Eye (tissue), 1 donor: Measurements from ENCODE around the gene ARL17B.
A peak's percentile ranks its signal among the peaks of the same experiment; 100 is the strongest.
"Not testable (repeated sequence)": the region's sequence is repeated elsewhere in the genome, so short reads cannot be mapped to it uniquely, and the experiment has no call there.

Source experiments
- DNase-seq: peaks from one replicate; pipeline ENCODE4 v3.0.0-alpha.2; 2015

ARL17B gene

GRCh38 chr17:46287587-46287986 is 74.0 kb downstream of the ARL17B start:
- DNase-seq: not testable (repeated sequence)

- DNase-seq: peak; percentile 92
Measured at GRCh38 chr17:46286764-46287221, 74.8 kb downstream of the ARL17B start.

- not testable (repeated sequence) for DNase-seq
Measured at GRCh38 chr17:46285500-46285899, 76.1 kb downstream of the ARL17B start.

- not testable (repeated sequence) for DNase-seq
Measured at GRCh38 chr17:46284467-46284866, 77.1 kb downstream of the ARL17B start.

GRCh38 chr17:46282635-46283034 is 78.9 kb downstream of the ARL17B start:
- not testable (repeated sequence) for DNase-seq

DNA sequence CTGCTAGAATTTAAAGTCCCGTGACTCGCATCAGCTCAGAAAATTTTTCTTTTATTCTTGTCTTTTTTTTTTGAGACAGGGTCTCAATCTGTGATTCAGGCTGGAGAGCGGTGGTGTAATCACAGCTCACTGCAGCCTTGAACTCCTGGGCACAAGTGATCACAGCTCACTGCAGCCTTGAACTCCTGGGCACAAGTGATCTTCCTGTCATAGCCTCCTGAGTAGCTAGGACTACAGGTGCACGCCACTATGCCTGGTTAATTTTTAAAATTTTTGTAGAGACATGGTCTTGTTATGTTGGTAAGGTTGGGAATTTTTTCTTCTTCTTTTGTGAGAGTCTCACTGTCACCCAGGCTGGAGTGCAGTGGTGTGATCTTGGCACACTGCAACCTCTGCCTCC is 80.2 kb downstream of the ARL17B start:
- DNase-seq: not testable (repeated sequence)

DNA sequence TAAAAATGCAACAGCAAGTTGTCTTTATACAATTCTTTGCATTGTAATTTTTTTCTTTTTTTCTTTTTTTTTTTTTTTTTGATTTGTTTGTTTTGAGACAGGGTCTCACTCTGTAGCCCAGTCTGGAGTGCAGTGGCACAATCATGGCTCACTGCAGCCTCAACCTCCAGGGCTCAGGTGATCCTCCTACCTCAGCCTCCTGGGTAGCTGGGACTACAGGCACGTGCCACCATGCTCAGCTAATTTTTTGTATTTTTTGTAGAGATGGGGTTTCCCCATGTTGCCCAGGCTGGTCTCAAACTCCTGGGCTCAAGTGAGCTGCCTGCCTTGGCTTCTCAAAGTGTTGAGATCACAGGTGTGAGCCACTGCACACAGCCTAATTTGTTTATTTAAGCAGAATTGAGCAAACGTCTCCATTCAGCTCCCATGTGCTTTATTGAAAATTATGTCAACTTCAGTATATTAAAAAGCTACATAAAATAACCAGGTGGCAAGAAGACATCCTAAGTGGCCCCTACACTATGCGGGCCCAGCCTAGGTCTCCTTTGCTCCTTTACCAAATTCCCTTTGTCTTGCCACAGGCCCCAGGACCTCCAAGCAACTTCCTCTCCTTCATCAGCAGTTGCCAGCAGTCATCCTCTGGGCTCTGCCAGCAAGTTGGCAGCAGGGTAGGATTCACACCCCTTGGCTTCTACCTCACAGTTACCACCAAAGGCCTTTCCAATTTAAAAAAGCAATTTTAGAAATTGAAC is 84.7 kb downstream of the ARL17B start:
- DNase-seq: not testable (repeated sequence)

GRCh38 chr17:46274238-46274637 is 87.3 kb downstream of the ARL17B start:
- DNase-seq: no peak

GRCh38 chr17:46273541-46274236 is 87.9 kb downstream of the ARL17B start:
- DNase-seq: no peak

DNA sequence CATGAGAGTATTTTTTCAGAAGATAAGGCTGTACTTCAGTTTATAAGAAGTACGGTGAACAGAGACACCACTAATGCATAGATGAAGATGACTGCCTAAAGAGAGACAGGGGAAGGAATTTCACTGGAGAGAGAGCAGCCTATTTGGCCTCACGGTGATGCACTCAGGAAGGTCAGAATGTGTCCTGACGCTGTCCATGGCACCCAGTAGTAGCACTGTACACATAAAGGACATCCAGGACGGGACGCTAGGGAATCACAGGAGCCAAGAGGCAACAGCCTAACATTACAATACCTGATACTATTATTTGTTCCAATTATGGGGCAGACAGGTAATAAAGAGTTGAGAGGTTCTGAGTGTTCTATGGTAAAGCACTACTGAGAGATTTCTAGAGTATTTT is 91.5 kb downstream of the ARL17B start:
- no peak for DNase-seq

GRCh38 chr17:46266656-46267544 is 94.7 kb downstream of the ARL17B start:
- DNase-seq: peak; percentile 97

GRCh38 chr17:46266063-46266655 is 95.4 kb downstream of the ARL17B start:
- DNase-seq: not testable (repeated sequence)

DNA sequence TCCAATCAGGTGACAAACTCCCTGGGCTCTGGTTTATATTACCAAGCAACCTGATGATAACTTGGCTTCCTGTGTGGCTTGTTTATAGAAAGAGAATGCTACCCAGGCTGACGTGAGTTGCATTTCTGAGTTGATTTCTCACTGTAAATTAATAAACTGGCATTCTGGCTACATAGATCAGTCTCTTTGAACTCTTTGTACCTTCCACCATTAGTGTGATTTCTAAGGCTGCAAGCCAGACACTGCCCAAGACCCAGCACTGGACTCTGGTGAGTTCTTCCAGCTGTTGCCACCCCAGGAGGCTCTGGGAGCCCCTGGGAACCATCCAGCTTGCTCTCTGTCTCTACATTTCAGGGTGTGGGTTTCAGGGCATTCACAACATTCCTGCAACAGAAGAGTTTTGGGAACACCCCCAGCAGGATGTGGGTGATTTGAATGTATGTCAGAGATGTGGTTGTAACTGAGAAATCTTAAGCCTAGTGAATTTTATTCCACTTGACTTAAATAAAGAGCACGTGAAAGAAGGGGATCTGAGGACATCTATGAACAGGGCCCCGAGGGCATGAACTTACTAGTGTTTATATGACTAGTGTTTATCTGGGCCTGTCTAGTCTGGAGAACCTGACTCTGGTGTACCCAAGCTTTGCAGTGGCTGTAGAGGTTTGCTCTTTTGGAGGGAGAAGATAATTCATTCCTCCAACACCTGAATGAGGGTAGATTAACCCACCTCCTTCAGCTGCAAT is 96.9 kb downstream of the ARL17B start:
- DNase-seq: peak; percentile 24

DNA sequence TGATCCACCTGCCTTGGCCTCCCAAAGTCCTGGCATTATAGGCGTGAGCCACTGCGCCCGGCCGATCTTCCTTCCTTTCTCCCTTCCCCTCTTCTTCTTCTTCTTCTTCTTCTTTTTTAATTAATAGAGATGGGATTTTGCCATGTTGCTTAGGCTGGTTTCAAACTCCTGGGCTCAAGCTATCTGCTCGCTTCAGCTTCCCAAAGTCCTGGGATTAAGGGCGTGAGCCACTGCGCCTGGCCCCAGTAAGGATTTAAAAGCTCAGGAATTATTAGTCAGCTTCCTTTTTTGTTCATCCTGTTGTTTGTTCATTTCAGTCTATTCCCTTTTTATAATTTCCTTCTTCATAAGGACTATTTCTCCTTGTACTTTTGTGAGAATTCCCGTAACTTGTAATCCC is 99.3 kb downstream of the ARL17B start:
- no peak for DNase-seq

GRCh38 chr17:46259845-46260661 is 101.5 kb downstream of the ARL17B start:
- DNase-seq: peak; percentile 50

DNA sequence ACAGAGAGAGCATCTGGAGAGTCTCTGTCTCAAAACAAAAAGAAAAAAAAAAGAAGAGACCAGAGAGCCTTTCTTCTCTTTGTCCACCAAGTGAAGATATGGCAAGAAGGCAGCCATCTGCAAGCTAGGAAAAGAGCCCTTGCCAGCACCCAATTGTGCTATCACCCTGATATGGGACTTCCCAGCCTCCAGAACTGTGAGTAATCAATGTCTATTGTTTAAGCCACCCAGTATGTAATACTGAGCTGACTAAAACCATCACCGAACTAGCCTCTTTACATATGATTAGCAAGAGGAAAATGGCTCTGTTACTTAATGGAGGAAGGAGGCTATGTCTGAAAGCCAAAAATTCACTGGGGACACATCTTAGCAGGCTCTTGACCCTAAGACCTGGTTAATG is 105.2 kb downstream of the ARL17B start:
- DNase-seq: not testable (repeated sequence)

DNA sequence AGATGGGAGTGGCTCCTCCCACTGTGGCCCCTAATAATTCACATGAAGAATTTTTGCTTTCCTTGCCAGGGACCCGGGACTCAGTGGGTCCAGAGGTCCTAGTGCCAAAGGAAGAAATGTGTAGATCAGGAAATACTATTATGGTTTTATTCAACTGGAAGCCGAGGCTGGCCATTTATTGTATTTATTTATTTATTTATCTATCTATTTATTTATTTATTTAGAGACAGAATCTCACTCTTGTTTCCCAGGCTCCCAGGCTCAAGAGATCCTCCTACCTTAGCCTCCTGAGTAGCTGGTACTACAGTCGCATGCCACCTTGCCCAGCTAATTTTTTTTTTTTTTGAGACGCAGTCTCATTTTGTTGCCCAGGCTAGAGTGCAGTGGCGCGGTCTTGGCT is 107.4 kb downstream of the ARL17B start:
- DNase-seq: not testable (repeated sequence)

DNA sequence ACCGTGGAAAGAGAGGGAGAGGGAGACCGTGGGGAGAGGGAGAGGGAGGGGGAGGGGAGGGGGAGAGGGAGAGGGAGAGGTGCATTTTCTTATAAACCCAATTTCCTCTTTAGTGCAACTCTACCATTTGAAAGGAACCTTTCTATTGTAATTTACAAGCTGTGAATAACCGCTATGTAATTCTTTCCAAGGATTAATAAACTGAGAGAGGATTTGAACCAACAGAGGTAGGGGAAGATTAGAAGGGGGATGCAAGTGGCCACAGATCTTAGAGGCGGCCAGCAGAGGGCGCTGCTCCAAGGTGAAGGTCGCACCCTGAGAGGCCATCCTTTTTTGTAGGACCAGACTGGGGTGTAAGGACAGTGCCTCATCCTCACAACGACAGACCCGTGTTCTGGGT is 107.8 kb downstream of the ARL17B start:
- DNase-seq: peak; percentile 35

GRCh38 chr17:46252804-46253203 is 108.8 kb downstream of the ARL17B start:
- not testable (repeated sequence) for DNase-seq

- not testable (repeated sequence) for DNase-seq
Measured at GRCh38 chr17:46249153-46249552, 112.4 kb downstream of the ARL17B start.
